GM18519 (cell line): ENCODE results near the gene C1RL.

Experiments used
- ATAC-seq: cut with Tn5 transposase; IDR thresholded peaks from one replicate; pipeline ENCODE4 v1.9.1; 2021; ENCODE audit warnings: mild to moderate bottlenecking, moderate library complexity; ENCODE audit not compliant: unreplicated experiment, low FRiP score

The C1RL gene

GRCh38 chr12:7093892-7094291, 15.1 kb downstream of the C1RL start:
- ATAC-seq: no peak

GRCh38 chr12:7093486-7093885, 15.5 kb downstream of the C1RL start:
- ATAC-seq: no peak

- ATAC-seq: no peak
Measured at GRCh38 chr12:7092986-7093460, 16.0 kb downstream of the C1RL start.

GRCh38 chr12:7092229-7092985, 16.6 kb downstream of the C1RL start, which contains the start of gene C1R:
C1R (minus strand) TSS chr12:7092445; CDS start chr12:7092388, 57 bp downstream.
- ATAC-seq: no peak

GRCh38 chr12:7091660-7092228, 17.3 kb downstream of the C1RL start:
- no peak for ATAC-seq

GRCh38 chr12:7091171-7091570, 17.8 kb downstream of the C1RL start:
- ATAC-seq: no peak

- ATAC-seq: no peak
Measured at GRCh38 chr12:7090222-7090998, 18.6 kb downstream of the C1RL start.

- ATAC-seq: no peak
Measured at GRCh38 chr12:7089196-7089871, 19.7 kb downstream of the C1RL start.

- ATAC-seq: no peak
Measured at GRCh38 chr12:7083125-7083524, 25.9 kb downstream of the C1RL start.

GRCh38 chr12:7081037-7081436, 28.0 kb downstream of the C1RL start:
- ATAC-seq: no peak

GRCh38 chr12:7079826-7080125, 29.2 kb downstream of the C1RL start:
- no peak for ATAC-seq

GRCh38 chr12:7078163-7078562, 30.9 kb downstream of the C1RL start:
- no peak for ATAC-seq

GRCh38 chr12:7076493-7076892, 32.5 kb downstream of the C1RL start:
- no peak for ATAC-seq

- no peak for ATAC-seq
Measured at GRCh38 chr12:7075939-7076338, 33.1 kb downstream of the C1RL start.

- ATAC-seq: no peak
Measured at GRCh38 chr12:7075518-7075917, 33.5 kb downstream of the C1RL start.

GRCh38 chr12:7073946-7074345, 35.1 kb downstream of the C1RL start:
- no peak for ATAC-seq

- no peak for ATAC-seq
Measured at GRCh38 chr12:7072554-7072953, 36.5 kb downstream of the C1RL start.

- ATAC-seq: no peak
Measured at GRCh38 chr12:7072035-7072434, 37.0 kb downstream of the C1RL start.

GRCh38 chr12:7069386-7069785, 39.6 kb downstream of the C1RL start:
- ATAC-seq: no peak

GRCh38 chr12:7068994-7069346, 40.0 kb downstream of the C1RL start:
- ATAC-seq: no peak
